HG02588 (cell line): ENCODE results near the gene GPR62.
"Not testable (repeated sequence)": the region's sequence is repeated elsewhere in the genome, so short reads cannot be mapped to it uniquely, and the experiment has no call there.

ENCODE experiments used
- ATAC-seq: cut with Tn5 transposase; IDR thresholded peaks from one replicate; pipeline ENCODE4 v1.9.1; 2021; ENCODE audit warnings: mild to moderate bottlenecking, moderate library complexity; ENCODE audit not compliant: unreplicated experiment

The GPR62 gene

GRCh38 chr3:51955175-51955892 is at the start of gene GPR62:
Gene GPR62 (plus strand): TSS chr3:51955381. CDS start chr3:51955653, 272 bp downstream.
- no peak for ATAC-seq

- no peak for ATAC-seq
Measured at GRCh38 chr3:51908026-51908425, 47.2 kb upstream of the GPR62 start.

GRCh38 chr3:51916418-51916817 is 38.8 kb upstream of the GPR62 start:
- ATAC-seq, result no peak

DNA sequence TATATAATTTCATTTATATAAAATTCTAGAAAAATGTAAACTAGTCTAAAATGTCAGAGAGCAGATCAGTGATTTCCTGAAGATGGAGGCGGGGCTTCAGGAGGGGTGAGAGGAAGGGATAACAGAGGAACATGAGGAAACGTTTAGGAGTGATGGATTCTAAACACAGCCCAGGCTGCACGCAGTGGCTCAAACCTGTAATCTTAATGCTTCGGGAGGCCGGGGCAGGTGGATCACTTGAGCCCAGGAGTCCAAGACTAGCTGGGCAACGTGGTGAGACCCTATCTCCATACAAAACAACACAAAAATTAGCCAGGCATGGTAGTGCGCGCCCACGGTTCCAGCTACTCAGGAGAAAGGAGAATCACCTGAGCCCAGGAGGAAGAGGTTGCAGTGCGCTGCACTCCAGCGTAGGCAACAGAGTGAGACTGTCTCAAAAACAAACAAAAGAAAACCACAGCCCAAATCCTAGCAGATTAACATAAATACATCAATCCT is 34.1 kb upstream of the GPR62 start:
- ATAC-seq, result no peak

GRCh38 chr3:51927061-51927977 is 27.9 kb upstream of the GPR62 start:
- ATAC-seq, result no peak

- ATAC-seq, result no peak
Measured at GRCh38 chr3:51928438-51928837, 26.7 kb upstream of the GPR62 start.

GRCh38 chr3:51928981-51929380 is 26.2 kb upstream of the GPR62 start:
- ATAC-seq, result not testable (repeated sequence)

GRCh38 chr3:51929420-51930003 is 25.7 kb upstream of the GPR62 start:
- ATAC-seq, result no peak

DNA sequence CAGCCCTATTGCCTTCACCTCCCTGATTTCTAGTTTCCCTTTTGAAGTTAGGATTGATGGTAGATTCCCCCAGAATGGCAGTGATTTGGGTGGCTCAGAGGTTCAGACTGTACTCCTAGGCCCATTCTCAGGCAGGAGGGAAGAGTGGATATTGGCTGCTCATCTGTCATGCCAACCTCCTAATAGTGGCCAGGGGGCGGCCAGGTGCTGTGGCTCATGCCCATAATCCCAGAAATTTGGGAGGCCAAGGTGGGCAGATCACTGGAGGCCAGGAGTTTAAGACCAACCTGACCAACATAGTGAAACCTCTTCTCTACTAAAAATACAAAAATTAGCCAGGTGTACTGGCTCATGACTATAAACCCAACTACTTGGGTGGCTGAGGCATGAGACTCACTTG is 24.7 kb upstream of the GPR62 start:
- no peak for ATAC-seq

- no peak for ATAC-seq
Measured at GRCh38 chr3:51931756-51932155, 23.4 kb upstream of the GPR62 start.

GRCh38 chr3:51932471-51933370 is 22.5 kb upstream of the GPR62 start:
- ATAC-seq, result no peak

- ATAC-seq, result no peak
Measured at GRCh38 chr3:51933471-51934138, 21.6 kb upstream of the GPR62 start.

GRCh38 chr3:51934139-51934850 is 20.9 kb upstream of the GPR62 start:
- ATAC-seq, result no peak

DNA sequence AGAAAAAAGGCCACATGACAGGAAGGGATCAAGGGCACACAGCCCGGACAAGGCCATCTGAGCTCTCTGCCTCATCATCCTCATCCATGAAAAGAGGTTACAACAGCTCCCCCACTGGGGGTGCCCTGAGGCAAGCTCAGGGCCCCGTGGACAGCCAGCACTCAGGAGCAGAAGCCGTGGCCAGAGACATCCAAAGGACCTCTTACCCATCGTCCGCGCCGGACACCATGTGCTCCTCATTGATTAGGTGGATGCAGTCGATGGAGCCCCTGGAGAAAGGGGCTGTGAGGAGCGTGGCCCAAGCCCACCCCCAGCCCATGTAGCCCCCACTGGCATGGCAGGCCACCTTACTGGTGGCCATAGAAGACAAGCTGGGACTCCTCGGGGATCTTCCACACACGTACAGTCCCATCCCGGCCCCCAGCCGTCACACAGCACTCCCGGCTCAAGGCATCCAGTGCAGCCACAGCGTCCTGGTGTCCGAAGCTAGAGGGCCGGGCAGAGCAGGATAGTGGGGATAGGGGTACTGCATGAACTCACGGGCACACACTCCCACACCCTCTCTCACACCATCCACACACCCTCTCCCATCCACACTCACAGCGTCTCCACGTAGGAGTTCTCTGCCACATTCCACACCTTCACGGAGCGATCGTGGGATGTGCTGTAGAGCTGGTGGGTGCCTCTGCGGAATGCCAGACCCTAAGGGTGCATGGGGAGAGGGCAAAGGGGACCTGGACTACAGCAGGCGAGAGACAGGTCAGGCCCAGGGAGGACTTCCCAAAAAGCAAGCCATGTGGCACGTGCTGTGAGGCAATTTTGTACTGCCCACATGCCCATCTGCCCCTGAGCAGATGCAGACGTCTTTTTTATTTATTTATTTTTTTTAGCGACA is 19.9 kb upstream of the GPR62 start:
- ATAC-seq, result no peak

- ATAC-seq, result no peak
Measured at GRCh38 chr3:51935886-51936755, 19.1 kb upstream of the GPR62 start.

GRCh38 chr3:51937014-51937413 is 18.2 kb upstream of the GPR62 start:
- ATAC-seq, result no peak
